GM21717 (cell line): Measurements from ENCODE around the gene POLR1E.
"Not testable (repeated sequence)": the region's sequence is repeated elsewhere in the genome, so short reads cannot be mapped to it uniquely, and the experiment has no call there.

Experiments
- ATAC-seq: cut with Tn5 transposase; IDR thresholded peaks from one replicate; pipeline ENCODE4 v1.9.1; 2021; ENCODE audit warnings: mild to moderate bottlenecking, moderate library complexity; ENCODE audit not compliant: unreplicated experiment

Gene POLR1E

GRCh38 chr9:37499297-37499696 lies 13.5 kb downstream of the POLR1E start:
- ATAC-seq, result no peak

GRCh38 chr9:37501957-37502596 lies 16.3 kb downstream of the POLR1E start:
- no peak for ATAC-seq

GRCh38 chr9:37503736-37504135 lies 18.0 kb downstream of the POLR1E start:
- ATAC-seq, result no peak

GRCh38 chr9:37504605-37505004 lies 18.9 kb downstream of the POLR1E start:
- no peak for ATAC-seq

- ATAC-seq, result no peak
Observed at GRCh38 chr9:37507566-37508134, 21.9 kb downstream of the POLR1E start.

GRCh38 chr9:37508135-37508833 lies 22.5 kb downstream of the POLR1E start:
- no peak for ATAC-seq

- ATAC-seq, result no peak
Observed at GRCh38 chr9:37508834-37509206, 23.1 kb downstream of the POLR1E start.

GRCh38 chr9:37509536-37509935 lies 23.8 kb downstream of the POLR1E start:
- ATAC-seq, result no peak

GRCh38 chr9:37510053-37510452 lies 24.3 kb downstream of the POLR1E start:
- not testable (repeated sequence) for ATAC-seq

GRCh38 chr9:37511016-37512010 lies 25.6 kb downstream of the POLR1E start:
- ATAC-seq, result no peak

- no peak for ATAC-seq
Observed at GRCh38 chr9:37512437-37512836, 26.7 kb downstream of the POLR1E start.

- ATAC-seq, result not testable (repeated sequence)
Observed at GRCh38 chr9:37514415-37514814, 28.7 kb downstream of the POLR1E start.

- no peak for ATAC-seq
Observed at GRCh38 chr9:37514999-37515398, 29.3 kb downstream of the POLR1E start.

- no peak for ATAC-seq
Observed at GRCh38 chr9:37515620-37516258, 30.0 kb downstream of the POLR1E start.

GRCh38 chr9:37517923-37518322 lies 32.2 kb downstream of the POLR1E start:
- no peak for ATAC-seq

GRCh38 chr9:37520641-37521040 lies 34.9 kb downstream of the POLR1E start:
- ATAC-seq, result no peak

- no peak for ATAC-seq
Observed at GRCh38 chr9:37521111-37521510, 35.4 kb downstream of the POLR1E start.

GRCh38 chr9:37522971-37523370 lies 37.2 kb downstream of the POLR1E start:
- ATAC-seq, result no peak

GRCh38 chr9:37523916-37524315 lies 38.2 kb downstream of the POLR1E start:
- ATAC-seq, result no peak

GRCh38 chr9:37528652-37529471 lies 43.1 kb downstream of the POLR1E start:
- peak; percentile 54 for ATAC-seq
